Upper lobe of right lung (tissue), 1 donor: Measurements from ENCODE around the gene ARHGDIA. TPM values are rescaled to one million over a fixed set of nuclear protein-coding genes. Genes with fewer than 3 reads are reported as not detected.

Source experiments
- ATAC-seq: fragments of 200-7000 bp; cut with Tn5 transposase; one replicate; pipeline ENCODE4 v1.9.1; 2020; ENCODE audit warnings: mild to moderate bottlenecking, moderate library complexity
- DNase-seq: peaks from one replicate; pipeline ENCODE4 v3.0.0-alpha.2; 2020
- H3K27ac ChIP-seq: fragments of 200-600 bp; one replicate; pipeline ENCODE4 v1.8.0; 2022
- H3K27me3 ChIP-seq: fragments of 200-600 bp; one replicate; pipeline ENCODE4 v1.8.0; 2022; ENCODE audit warnings: mild to moderate bottlenecking
- H3K36me3 ChIP-seq: fragments of 200-600 bp; one replicate; pipeline ENCODE4 v1.8.0; 2022
- H3K4me1 ChIP-seq: fragments of 200-600 bp; one replicate; pipeline ENCODE4 v1.8.0; 2022
- H3K4me3 ChIP-seq: fragments of 200-600 bp; one replicate; pipeline ENCODE4 v1.8.0; 2022; ENCODE audit warnings: mild to moderate bottlenecking
- H3K9me3 ChIP-seq: fragments of 200-600 bp; one replicate; pipeline ENCODE4 v1.8.0; 2022
- intact Hi-C: fragments of 100-400 bp; cut with DNase I; formaldehyde crosslinking; loops from one replicate; pipeline ENCODE4 v1.11.0; 2022
- total RNA-seq: library from RNA; stranded (reverse); fragmentation: NEBNext Ultra II Directional; extraction: Animal tissue kit (Norgen Biotek cat#: 25700); gene quantifications from one replicate; pipeline ENCODE4 v1.2.1, GENCODE V29; 2021
- TF ChIP-seq, protein P1 (sequence below): fragments of 200-600 bp; IDR thresholded peaks from one replicate; pipeline ENCODE4 v1.8.0; 2022; ENCODE audit warnings: antibody characterized with exemption
- donor health status: DM: no; HTN: yes; CAD: no; lungs with severe emphysema.

Gene ARHGDIA
- total RNA-seq, 1 donor from 2014 or later: 386 TPM

GRCh38 chr17:81915331-81915730 is 44.2 kb upstream of the ARHGDIA start:
- H3K27ac ChIP-seq: no peak overlapping the region
- H3K9me3 ChIP-seq: no peaks in the 10 kb centered on the region
- peaks cover 38% of the 10 kb centered on the region for H3K36me3 ChIP-seq
- no peak for DNase-seq
- H3K27me3 ChIP-seq: no peaks in the 10 kb centered on the region
- H3K4me3 ChIP-seq: no peak overlapping the region
- no peak for ATAC-seq
- intact Hi-C loops: no loop called here
- TF ChIP-seq, protein P1, sequence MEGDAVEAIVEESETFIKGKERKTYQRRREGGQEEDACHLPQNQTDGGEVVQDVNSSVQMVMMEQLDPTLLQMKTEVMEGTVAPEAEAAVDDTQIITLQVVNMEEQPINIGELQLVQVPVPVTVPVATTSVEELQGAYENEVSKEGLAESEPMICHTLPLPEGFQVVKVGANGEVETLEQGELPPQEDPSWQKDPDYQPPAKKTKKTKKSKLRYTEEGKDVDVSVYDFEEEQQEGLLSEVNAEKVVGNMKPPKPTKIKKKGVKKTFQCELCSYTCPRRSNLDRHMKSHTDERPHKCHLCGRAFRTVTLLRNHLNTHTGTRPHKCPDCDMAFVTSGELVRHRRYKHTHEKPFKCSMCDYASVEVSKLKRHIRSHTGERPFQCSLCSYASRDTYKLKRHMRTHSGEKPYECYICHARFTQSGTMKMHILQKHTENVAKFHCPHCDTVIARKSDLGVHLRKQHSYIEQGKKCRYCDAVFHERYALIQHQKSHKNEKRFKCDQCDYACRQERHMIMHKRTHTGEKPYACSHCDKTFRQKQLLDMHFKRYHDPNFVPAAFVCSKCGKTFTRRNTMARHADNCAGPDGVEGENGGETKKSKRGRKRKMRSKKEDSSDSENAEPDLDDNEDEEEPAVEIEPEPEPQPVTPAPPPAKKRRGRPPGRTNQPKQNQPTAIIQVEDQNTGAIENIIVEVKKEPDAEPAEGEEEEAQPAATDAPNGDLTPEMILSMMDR: no peak
- H3K4me1 ChIP-seq: peaks cover 22% of the 10 kb centered on the region

DNA sequence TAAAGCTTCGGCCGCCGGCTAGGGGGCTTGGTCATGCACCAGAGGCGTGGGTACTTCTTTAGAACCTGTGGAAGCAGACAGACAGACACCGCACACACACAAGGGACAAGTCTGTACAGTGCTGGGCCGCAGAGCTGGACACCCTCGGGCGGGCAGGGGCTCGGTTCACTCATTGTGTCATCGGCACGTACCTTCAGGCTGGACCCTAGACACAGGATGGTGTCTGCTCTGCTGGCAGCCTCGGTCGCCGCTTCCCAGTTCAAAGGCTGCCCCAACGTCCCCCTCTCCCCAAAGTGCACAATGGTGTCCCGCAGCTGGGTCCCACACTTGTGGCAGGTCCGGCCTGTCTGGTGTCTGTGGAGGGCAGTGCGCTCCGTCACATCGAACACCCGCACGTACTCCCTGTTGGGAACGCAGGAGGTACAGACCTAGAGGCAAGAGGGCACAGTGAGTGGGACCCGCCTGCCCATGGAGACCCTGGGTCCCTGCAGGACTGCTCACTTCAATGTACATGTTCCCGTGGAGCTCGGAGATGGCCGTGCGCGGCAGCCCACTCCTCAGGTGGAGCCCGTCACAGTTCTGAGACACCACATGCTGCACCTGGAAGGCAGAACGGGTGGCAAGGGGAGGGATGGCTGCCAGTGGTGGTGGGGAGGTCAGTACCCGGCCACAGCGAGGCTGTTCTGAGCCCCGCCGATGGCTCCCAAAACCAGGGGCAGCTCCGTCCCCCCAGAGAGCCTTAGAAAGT is 43.1 kb upstream of the ARHGDIA start:
- no peak for DNase-seq
- no peak overlapping the region for H3K4me3 ChIP-seq
- peaks cover 37% of the 10 kb centered on the region for H3K36me3 ChIP-seq
- peaks cover 29% of the 10 kb centered on the region for H3K4me1 ChIP-seq
- no peak overlapping the region for H3K27ac ChIP-seq
- intact Hi-C loops: no loop called here
- TF ChIP-seq, protein P1: no peak
- no peak for ATAC-seq
- H3K9me3 ChIP-seq: no peaks in the 10 kb centered on the region
- no peaks in the 10 kb centered on the region for H3K27me3 ChIP-seq

- TF ChIP-seq, protein P1: no peak
- DNase-seq (no peak), ATAC-seq (no peak)
- no peaks in the 10 kb centered on the region for H3K9me3 ChIP-seq
- intact Hi-C loops: no loop called here
- H3K4me3 ChIP-seq: no peak overlapping the region
- peaks cover 28% of the 10 kb centered on the region for H3K4me1 ChIP-seq
- peaks cover 37% of the 10 kb centered on the region for H3K36me3 ChIP-seq
- no peaks in the 10 kb centered on the region for H3K27me3 ChIP-seq
- no peak overlapping the region for H3K27ac ChIP-seq
These were observed 42.4 kb upstream of the ARHGDIA start for GRCh38 chr17:81913394-81914102.

GRCh38 chr17:81912441-81913309 is 41.5 kb upstream of the ARHGDIA start:
- H3K36me3 ChIP-seq: peaks cover 37% of the 10 kb centered on the region
- no peak for ATAC-seq
- intact Hi-C loops: no loop called here
- peaks cover 23% of the 10 kb centered on the region for H3K4me1 ChIP-seq
- no peak for DNase-seq
- H3K27me3 ChIP-seq: no peaks in the 10 kb centered on the region
- no peak overlapping the region for H3K4me3 ChIP-seq
- H3K9me3 ChIP-seq: no peaks in the 10 kb centered on the region
- TF ChIP-seq, protein P1: no peak
- H3K27ac ChIP-seq: no peak overlapping the region

- Histone ChIP-seq H3K9me3 (no peaks in the 10 kb centered on the region), H3K36me3 (peaks cover 37% of the 10 kb centered on the region), H3K27ac (peak overlapping the region; percentile 55), H3K4me1 (peaks cover 19% of the 10 kb centered on the region), H3K4me3 (peak overlapping the region; percentile 16), H3K27me3 (no peaks in the 10 kb centered on the region)
- TF ChIP-seq, protein P1: no peak
- ATAC-seq (no peak), DNase-seq (no peak)
- intact Hi-C loops: no loop called here
These were observed 40.8 kb upstream of the ARHGDIA start for GRCh38 chr17:81911969-81912368.
